Spleen (tissue), 7 donors: ENCODE results near the gene RGS6.

Experiments
- CTCF ChIP-seq, 11 experiments: fragments of 200-600 bp in 7 of 11; fragments of 450-650 bp in 4 of 11; sonication (generic) in 4 of 11; IDR thresholded peaks in 8 of 11; conservative IDR thresholded peaks in 3 of 11; 1 replicate in 7 of 11; 2 replicates in 4 of 11; pipeline versions ENCODE4 v1.4.0 to v1.8.0; 2016 to 2021; ENCODE audit warnings: antibody characterized with exemption in 11 of 11, inconsistent platforms in 4 of 11, mild to moderate bottlenecking in 1 of 11
- POLR2A ChIP-seq, 3 donors: fragments of 450-650 bp; IDR thresholded peaks; one replicate each; pipeline ENCODE4 v1.5.1; 2017; ENCODE audit warnings: antibody characterized with exemption in 3 of 3, mild to moderate bottlenecking in 1 of 3
- POLR2AphosphoS5 ChIP-seq, 3 donors: sonication (generic); formaldehyde crosslinking; IDR thresholded peaks; one replicate each; pipeline ENCODE4 v1.5.1; 2017; ENCODE audit warnings: antibody characterized with exemption in 3 of 3
- donor health status: DM: no; HTN: no; CAD: no; lungs with moderate emphysema.
- donor health status: DM: no; HTN: no; CAD: no.
- donor health status: DM: no; HTN: no; CAD: no.

DNA sequence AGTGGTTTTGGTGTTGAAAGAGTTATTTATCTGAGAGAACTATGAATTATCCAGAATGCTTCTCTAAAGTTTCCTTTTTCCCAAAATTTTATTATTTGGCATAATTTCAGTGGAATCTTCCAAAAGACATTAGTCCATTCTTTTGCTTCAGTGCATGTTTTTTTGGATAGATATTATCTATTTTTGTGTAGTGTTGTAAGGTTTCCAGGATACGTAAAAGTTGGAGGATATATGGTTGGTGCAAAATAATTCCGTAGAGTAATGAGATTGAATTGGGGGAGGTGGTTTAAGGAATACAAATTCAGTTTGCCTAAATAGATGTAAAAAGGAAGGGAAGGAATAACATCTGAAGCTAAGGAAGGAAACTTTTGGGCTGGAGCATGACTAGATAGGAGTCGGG lies 186.6 kb downstream of the RGS6 start:
- TF ChIP-seq CTCF (IDR thresholded peaks at IDR 0.05 in 8 of 11, conservative IDR thresholded peaks at IDR 0.05 in 3 of 11) (no peak), POLR2A (IDR thresholded peaks at IDR 0.05) (no peak), POLR2AphosphoS5 (IDR thresholded peaks at IDR 0.05) (no peak)
